Measurements from ENCODE around the gene RAB11FIP3. TPM values are rescaled to one million over a fixed set of nuclear protein-coding genes. Genes with fewer than 3 reads are reported as not detected.

RAB11FIP3 gene
- total and polyA plus RNA-seq, 10 donors, result 12.3 to 52.7 (median 35.5) TPM

GRCh38 chr16:527015-527903 lies 101.8 kb downstream of the RAB11FIP3 start, which contains the start of gene CAPN15:
CAPN15 (plus strand) TSS chr16:527712; CDS start chr16:546839, 19,127 bp downstream.
- Histone ChIP-seq H3K27ac (peak within 1 kb of the TSS; percentile 96 to 100 (median 98)), H3K36me3 (peaks cover 0 to 15% (median 0%) of the 10 kb centered on the region in 6 donors), H3K27me3 (replicated peaks in 1 of 7) (no peaks in the 10 kb centered on the region), H3K4me1 (peaks cover 37 to 87% (median 65%) of the 10 kb centered on the region in 6 donors), H3K4me3 (peak within 1 kb of the TSS; percentile 68 to 86 (median 78)), H3K9me3 (no peaks in the 10 kb centered on the region)
- intact Hi-C loops (cut with DNase I; ENCODE audit: low total_unique reads), result no loop called here
- peak in 2 of 3 donors; percentile 5 to 13 for TF ChIP-seq POLR2A (IDR thresholded peaks at IDR 0.05)
- TF ChIP-seq CTCF (IDR thresholded peaks at IDR 0.05 in 8 of 11, conservative IDR thresholded peaks at IDR 0.05 in 3 of 11), result peak in 10 of 11 experiments; percentile 7 to 73 (median 50)
- TF ChIP-seq POLR2AphosphoS5 (IDR thresholded peaks at IDR 0.05), result peak; percentile 88 to 90 (median 90)
- peak; percentile 96 for DNase-seq
- 0 to 2% (median 0%) methylated on average over 10 to 129 of the region's 129 CpGs for WGBS, 5 donors

- intact Hi-C loops (cut with DNase I; ENCODE audit: low total_unique reads), result no loop called here
Observed at GRCh38 chr16:528111-529011, 102.9 kb downstream of the RAB11FIP3 start.

GRCh38 chr16:529012-529575 lies 103.6 kb downstream of the RAB11FIP3 start:
- peak overlapping the region; percentile 50 to 100 (median 83) for H3K27ac ChIP-seq
- intact Hi-C loops (cut with DNase I; ENCODE audit: low total_unique reads), result no loop called here

More at GRCh38 chr16:528111-529011, 102.9 kb downstream of the RAB11FIP3 start:
- H3K9me3 ChIP-seq, result no peaks in the 10 kb centered on the region
- WGBS, 5 donors, result 1 to 4% (median 3%) methylated on average over 29 to 55 of the region's 55 CpGs
- H3K4me3 ChIP-seq, result peak overlapping the region; percentile 61 to 84 (median 72)
- peak; percentile 88 for DNase-seq
- H3K27me3 ChIP-seq (replicated peaks in 1 of 7), result no peaks in the 10 kb centered on the region
- TF ChIP-seq POLR2AphosphoS5 (IDR thresholded peaks at IDR 0.05) (peak in 1 of 3 donors; percentile 72), CTCF (IDR thresholded peaks at IDR 0.05 in 8 of 11, conservative IDR thresholded peaks at IDR 0.05 in 3 of 11) (no peak)
- peaks cover 37 to 88% (median 69%) of the 10 kb centered on the region in 6 donors for H3K4me1 ChIP-seq
- peak overlapping the region; percentile 69 to 100 (median 83) for H3K27ac ChIP-seq
- H3K36me3 ChIP-seq, result peaks cover 0 to 17% (median 0%) of the 10 kb centered on the region in 6 donors

More at GRCh38 chr16:529012-529575, 103.6 kb downstream of the RAB11FIP3 start:
- DNase-seq, result no peak
- WGBS, 5 donors, result 33 to 41% (median 39%) methylated on average over 9 to 12 of the region's 12 CpGs
- Histone ChIP-seq H3K4me3 (peak overlapping the region; percentile 61 to 84 (median 72)), H3K36me3 (peaks cover 0 to 24% (median 0%) of the 10 kb centered on the region in 6 donors), H3K27me3 (replicated peaks in 1 of 7) (no peaks in the 10 kb centered on the region), H3K4me1 (peaks cover 37 to 88% (median 71%) of the 10 kb centered on the region in 6 donors), H3K9me3 (no peaks in the 10 kb centered on the region)
- TF ChIP-seq POLR2AphosphoS5 (IDR thresholded peaks at IDR 0.05) (peak in 2 of 3 donors; percentile 6 to 24), CTCF (IDR thresholded peaks at IDR 0.05 in 8 of 11, conservative IDR thresholded peaks at IDR 0.05 in 3 of 11) (no peak), POLR2A (IDR thresholded peaks at IDR 0.05) (no peak)

Data from spleen (tissue), 11 donors.